Umbilical cord (tissue), 2 donors: ENCODE measurements around the gene CARS2. TPM values are rescaled to one million over a fixed set of nuclear protein-coding genes. Genes with fewer than 3 reads are reported as not detected.
"Not testable (repeated sequence)": the region's sequence is repeated elsewhere in the genome, so short reads cannot be mapped to it uniquely, and the experiment has no call there.

ENCODE experiments used
- DNase-seq: peaks from one replicate; pipeline ENCODE4 v3.0.0-alpha.2; 2015; ENCODE audit warnings: low spot score
- total RNA-seq: library from RNA; depleted of rRNA; stranded (reverse); fragments of >200 nt; gene quantifications from one replicate; pipeline ENCODE4 v1.2.3, GENCODE V29; 2014; ENCODE audit warnings: low replicate concordance; ENCODE audit not compliant: insufficient read depth

The CARS2 gene
- total RNA-seq, 1 donor from 2014 or later, result 36.4 TPM

DNA sequence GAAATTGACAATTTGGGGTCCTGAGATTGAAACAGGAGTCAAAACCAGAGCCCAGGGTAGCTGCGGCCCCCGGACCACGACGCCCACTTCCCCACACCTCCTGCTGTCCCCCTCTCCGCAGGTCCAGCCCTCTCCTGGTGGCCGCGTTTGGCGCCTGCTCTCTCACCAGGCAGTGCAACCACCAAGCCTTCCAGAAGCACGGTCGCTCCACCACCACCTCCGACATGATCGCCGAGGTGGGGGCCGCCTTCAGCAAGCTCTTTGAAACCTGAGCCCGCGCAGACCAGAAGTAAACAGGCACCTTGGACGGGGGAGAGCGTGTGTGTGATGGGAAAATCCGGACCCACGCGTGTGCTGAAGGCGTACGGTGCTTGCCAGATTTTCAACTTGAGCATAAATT lies 67.7 kb downstream of the CARS2 start:
- DNase-seq, result no peak

- no peak for DNase-seq
Observed at GRCh38 chr13:110637747-110638146, 68.2 kb downstream of the CARS2 start.

GRCh38 chr13:110637275-110637674 lies 68.6 kb downstream of the CARS2 start:
- DNase-seq, result no peak

DNA sequence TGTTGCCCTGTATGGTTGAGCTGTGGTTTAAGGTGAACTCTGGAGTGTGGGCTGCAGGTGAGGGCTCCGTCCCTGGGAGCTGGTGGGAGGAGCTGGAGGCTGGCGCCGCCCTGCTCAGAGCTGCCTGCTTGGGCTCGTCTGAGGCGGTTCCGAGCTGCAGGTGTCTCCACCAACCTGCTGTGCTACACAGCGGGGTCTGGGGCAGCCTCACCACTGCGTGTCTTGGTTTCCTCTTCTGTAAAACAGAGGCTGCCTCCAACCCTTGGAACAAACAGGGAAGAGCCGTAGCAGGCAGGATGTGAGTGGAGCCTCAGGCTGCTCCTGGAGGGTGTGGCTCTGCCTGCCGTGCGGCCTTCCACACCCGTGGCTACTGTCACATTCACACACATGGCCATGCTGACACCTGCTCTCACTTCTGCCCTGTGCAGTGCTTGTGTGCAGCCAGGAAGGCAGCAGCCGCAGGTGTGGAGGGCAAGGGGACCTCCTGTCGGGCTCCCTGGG lies 69.2 kb downstream of the CARS2 start:
- DNase-seq, result no peak

DNA sequence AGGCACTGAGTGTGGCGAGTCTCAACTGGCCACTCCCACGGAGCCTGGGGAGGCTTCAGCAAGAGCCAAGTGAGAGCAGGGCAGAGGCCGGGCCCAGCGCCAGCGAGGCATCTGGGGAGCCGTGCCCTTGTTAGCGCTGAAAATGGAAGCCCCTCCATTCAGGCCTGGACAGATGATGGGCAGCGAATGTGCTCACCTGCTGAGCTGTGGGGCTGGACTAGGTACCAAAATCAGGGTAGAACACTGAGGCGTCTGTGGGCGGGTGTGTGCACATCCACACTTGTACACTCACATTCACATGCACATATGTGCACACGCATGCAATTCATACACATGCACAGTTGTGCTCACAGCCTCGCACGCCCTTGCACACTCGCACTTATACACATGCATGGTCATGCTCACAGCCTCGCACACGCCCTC lies 69.9 kb downstream of the CARS2 start:
- no peak for DNase-seq

GRCh38 chr13:110635405-110636002 lies 70.4 kb downstream of the CARS2 start:
- DNase-seq, result no peak

GRCh38 chr13:110634558-110634957 lies 71.4 kb downstream of the CARS2 start:
- no peak for DNase-seq

DNA sequence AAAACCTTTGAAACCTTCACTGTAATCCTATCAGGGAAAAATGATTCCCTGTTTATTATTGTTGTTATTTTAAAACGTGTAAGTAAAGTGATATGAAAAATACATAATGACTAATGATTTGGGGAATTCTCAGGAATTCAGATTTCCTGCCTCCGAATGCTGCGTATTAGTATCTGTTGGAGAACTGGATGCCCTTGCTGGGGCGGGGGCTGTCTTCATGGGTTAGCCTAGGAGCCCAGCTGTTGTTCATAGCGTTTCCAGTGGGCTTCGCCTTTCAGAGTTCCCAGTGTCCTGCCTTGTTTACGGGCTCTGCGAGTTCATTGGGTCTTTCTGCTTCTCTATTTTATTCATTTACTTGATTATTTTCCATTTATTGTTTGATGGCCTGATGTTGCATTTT lies 72.1 kb downstream of the CARS2 start:
- no peak for DNase-seq

DNA sequence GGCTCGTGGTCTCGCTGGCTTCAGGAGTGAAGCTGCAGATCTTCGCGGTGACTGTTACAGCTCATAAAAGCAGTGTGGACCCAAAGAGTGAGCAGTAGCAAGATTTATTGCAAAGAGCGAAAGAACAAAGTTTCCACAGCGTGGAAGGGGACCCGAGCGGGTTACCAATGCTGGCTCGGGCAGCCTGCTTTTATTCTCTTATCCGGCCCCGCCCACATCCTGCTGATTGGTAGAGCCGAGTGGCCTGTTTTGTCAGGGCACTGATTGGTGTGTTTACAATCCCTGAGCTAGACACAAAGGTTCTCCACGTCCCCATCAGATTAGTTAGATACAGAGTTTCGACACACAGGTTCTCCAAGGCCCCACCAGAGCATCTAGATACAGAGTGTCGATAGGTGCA lies 73.7 kb downstream of the CARS2 start:
- not testable (repeated sequence) for DNase-seq

- DNase-seq, result no peak
Observed at GRCh38 chr13:110630566-110631119, 75.3 kb downstream of the CARS2 start.

GRCh38 chr13:110629735-110630134 lies 76.2 kb downstream of the CARS2 start:
- DNase-seq, result no peak

DNA sequence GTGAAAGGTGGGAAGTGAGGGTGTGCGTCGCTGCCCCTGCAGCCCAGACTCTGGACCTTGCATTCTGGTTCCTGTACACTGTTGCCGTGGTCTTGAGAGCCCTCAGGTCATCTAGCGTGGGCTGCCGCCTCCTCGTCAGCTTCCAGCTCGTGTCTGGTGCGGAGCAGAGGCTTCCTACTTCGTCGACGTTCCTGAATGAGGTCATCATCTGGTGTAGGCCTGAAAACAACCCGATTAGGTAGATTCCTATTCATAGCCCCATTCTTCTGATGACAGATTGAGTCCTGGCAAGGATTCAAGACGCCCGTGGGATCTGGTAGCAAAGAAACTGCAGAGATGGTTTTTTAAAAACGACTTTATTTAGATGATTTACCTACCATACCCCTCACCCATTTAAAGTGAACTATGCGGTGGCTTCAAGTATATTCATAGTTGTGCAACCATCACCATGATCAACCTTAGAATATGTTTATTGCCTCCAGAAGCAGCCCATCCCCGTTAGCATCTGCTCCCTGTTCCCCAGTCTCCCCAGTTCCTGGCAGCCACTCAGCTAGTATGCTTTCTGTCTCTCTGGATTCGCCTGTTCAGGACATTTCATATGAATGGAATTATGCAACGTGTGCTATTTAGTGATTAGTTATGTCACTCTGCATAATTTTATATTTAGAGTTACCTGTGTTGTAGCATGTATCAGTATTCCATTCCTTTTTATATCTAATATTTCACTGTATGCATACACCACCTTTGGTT lies 76.8 kb downstream of the CARS2 start:
- DNase-seq, result no peak

- DNase-seq, result peak; percentile 84
Observed at GRCh38 chr13:110628477-110628793, 77.5 kb downstream of the CARS2 start.

DNA sequence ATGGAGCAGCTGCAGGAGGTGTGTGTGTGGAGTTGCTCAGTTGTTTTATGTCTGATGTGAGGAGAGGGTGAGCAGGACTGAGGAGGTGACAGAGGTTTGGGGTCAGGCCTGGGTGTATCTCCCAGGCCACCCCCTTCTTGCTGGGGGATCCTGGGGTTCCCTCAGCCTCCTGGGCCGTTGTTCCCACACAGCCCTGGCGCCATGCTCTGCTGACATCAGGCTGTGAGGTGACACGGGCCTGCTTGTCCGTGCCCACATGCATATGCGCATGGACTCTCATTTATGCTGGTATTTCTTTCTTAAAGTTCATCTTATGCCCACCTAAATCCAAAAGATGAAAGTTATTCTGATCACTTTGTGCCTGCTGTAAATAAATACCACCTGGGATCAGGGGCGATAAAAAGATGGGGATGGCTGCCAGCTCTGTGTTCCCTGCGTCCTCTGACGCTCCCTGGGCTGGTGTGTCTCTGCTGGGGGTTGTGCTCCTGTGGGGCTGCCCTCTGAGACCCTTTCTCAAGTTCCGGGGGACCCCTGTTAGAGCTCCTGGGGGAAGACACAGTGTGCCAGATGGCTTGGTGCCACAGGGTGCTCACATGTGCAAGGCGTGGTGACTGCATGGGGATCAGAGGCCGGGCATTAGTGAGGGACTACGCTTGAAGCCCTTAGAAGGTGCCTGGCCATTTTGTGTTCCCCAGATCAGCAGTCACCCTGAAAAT lies 78.0 kb downstream of the CARS2 start:
- no peak for DNase-seq

DNA sequence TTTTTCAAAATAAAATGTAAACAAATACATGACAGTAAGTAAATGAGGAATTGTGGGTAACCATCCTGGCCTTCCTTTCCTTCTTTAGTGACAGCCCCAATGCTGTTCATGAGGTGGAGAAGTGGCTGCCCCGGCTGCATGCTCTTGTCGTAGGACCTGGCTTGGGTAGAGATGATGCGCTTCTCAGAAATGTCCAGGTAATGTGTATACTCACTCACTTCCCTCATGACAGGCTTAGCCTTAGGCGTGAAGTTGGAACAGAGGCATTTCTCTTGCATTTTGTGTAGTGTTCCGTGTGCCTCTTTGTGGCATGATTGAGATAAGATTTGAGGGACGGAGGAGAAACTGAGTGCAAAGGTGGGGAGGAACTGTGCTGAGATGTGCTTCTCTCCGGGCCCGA lies 78.6 kb downstream of the CARS2 start:
- no peak for DNase-seq

DNA sequence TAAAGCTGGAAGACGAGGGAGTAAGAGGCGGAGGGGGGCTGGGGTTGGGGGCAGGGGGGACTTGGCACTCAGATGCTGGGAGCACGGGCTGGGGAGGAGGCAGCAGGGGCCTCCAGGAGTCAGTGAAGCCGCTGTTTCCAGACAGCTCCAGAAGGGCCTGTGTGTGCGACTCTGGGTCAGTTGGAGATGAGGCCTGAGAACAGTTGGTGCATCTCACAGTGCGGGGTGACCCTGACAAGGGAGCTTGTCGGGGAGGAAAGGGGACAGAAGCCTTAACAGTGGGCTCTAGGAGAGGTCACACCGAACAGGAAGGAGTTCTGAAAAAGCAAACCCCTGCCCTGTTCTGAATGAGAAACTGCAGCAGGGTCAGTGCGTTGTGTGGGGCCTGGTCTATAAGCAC lies 79.4 kb downstream of the CARS2 start:
- no peak for DNase-seq

DNA sequence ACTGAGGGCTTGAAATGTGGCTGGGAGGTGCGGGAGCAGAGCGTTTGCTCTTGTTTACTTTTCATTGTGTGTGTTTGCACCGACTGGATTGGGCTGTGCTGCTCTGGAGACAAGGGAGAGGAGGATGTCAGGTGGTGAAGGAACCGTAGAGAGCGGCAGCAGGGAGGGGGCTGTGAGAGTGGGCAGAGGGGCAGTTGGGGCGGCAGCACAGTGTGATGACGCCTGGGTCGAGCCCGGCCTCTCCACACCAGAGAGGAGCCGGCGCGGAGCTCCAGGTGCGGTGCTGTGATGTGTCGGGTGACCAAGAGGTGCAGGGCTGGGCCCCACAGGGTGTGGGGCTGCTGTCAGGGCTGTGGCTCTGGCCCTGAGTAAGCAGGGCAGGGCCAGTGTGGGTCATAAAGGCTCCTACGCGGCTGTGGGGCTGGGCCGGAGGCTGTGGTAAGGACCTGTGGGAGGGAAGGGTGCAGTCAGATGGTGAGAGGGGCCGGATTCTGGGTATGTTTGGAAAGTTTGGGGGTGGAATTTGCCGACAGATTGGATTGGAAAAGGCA lies 80.1 kb downstream of the CARS2 start:
- DNase-seq, result no peak

DNA sequence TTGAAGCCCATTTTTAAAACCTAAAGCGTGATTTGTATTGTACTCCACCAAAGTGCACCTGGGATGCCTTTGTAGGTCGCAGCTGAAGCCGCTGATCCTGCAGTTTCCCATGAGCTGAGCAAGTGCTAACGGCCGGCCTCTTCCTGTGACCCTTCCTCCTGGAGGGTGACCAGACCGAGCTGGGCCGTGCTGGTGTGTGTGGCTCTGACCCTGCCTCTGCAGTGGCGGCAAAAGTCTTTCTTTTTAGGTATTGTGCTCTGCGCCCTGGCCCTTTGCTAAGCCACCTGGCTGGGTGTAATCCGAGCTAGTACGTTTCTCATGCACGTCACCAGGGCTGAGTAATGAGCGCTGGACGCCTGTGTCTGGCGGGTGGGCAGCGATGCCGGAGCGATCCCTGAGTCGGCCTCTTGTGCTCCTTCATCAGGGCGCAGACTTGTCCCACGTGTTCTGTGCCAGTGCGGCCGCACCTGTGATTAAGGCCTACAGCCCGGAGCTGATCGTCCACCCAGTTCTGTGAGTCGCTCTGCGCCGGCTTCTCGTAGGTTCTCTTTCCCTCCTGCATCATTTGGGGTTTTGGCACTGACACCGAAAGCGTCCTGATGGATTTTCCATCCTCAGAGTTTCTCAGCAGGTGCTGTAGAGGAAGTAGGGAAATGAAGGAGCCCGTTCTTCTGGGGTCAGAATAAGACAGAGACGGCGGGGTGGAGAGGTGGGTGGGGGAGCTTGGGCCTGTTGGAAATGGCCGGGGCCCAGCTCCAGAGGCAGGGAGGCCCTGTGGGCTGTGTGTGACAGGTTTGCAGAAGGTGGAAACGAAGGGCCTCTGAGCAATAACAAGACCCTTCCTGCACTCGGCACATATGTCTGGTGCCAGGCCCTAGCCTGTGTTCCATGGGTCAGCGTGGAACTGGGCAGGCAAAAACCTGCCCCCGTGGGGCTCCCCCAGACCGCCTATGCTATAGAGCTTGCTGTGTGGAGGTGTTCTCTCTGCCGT lies 80.9 kb downstream of the CARS2 start:
- DNase-seq, result no peak

- DNase-seq, result no peak
Observed at GRCh38 chr13:110620596-110620995, 85.3 kb downstream of the CARS2 start.

DNA sequence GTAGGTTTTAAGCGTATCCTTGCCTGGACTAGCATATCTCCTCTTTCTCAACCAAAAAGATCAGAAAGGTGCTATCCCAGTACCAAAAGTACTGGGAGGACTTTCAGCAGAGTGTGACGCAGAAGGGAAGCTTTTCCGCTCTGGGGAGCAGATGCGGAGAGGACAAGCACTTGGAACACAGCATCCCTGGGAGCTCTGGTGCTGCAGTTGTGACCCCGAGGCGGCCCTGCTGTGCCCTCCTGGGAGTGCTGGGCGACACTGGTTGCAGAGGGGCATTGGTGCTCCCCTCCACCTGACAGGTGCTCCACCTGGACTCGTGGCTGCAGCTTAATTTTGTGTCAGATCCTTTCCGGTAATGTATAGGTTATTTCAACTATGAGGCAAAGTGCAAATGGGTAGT lies 87.1 kb downstream of the CARS2 start:
- no peak for DNase-seq

DNA sequence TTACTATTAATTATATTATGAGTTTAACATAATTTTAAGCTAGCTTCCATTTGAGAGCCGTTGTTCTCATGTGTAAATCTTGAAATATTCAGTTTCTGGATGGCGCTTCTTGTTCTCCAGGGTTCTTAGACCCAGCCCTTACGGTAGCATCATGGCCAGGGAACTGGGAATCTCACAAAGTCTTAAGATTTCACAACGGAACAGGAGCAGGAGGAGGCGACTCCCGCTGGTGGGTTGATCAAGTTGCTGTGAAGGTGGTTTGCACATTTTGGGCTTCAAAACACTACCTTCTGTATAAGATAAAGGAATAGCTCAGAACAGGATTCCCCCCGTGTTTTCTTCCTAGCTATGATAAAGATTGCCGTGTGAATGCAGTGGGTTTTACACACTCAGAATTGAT lies 87.7 kb downstream of the CARS2 start:
- DNase-seq, result no peak
